Stimulated activated naive CD8-positive, alpha-beta T cell treated with anti-CD3 and anti-CD28 coated beads, Interleukin-15, Interleukin-2, amounts not matched to agents 100 U/mL and 50 U/mL, for 24 hours (primary cell): Measurements from ENCODE around the gene TINCR.
"Not testable (repeated sequence)": the region's sequence is repeated elsewhere in the genome, so short reads cannot be mapped to it uniquely, and the experiment has no call there.

Source experiments
- ATAC-seq: fragments of 150-1000 bp; cut with Tn5 transposase; one replicate; pipeline ENCODE4 v1.10.0; 2021
- DNase-seq: peaks from one replicate; pipeline ENCODE4 v3.0.0; 2021

TINCR gene

DNA sequence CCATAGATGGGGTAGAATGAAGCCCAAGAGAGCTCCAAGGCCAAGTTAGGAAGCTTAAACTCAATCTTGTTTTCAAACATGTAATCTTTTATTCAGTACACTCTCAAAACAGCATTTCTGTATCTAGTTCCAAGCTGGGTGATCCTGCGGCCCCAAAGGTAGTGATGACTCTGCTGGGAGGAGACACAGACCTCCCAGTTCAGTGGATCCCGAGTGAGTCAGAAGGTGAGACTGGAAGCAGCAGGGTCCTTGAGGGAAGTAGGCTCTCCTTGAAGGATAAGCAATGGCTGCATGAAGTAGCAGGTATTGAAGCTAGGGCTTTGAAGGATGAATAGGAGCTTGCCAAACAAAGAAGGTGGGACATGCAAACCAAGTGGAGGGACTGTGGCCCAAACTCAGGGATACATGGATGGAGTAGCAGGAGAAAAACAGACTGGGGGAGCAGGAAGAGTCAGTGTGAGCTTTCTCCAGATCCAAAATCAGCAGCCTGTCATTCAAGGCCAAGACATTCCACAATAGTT lies 9.6 kb downstream of the TINCR start:
- DNase-seq (no peak), ATAC-seq (no peak)

DNA sequence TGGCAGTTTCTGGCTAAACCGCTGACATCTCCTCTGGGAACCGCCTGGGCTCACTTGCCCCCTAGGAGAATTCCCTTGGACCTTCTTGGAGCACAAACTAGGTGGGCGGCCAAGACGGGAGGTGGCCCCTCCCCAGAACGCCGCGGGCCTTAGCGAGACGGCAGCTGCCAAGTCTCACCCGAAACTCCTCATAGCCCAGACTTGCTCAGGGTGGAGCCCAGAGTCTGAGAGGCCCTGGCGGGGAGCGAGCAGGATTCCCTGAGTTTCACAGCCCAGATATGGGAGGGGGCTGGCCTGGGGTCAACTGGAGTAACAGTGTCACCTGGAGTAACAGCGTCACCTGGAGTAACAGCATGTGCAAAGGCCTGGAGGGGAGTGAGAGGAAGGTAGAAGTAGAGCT lies 10.1 kb downstream of the TINCR start:
- DNase-seq, result no peak
- no peak for ATAC-seq

DNA sequence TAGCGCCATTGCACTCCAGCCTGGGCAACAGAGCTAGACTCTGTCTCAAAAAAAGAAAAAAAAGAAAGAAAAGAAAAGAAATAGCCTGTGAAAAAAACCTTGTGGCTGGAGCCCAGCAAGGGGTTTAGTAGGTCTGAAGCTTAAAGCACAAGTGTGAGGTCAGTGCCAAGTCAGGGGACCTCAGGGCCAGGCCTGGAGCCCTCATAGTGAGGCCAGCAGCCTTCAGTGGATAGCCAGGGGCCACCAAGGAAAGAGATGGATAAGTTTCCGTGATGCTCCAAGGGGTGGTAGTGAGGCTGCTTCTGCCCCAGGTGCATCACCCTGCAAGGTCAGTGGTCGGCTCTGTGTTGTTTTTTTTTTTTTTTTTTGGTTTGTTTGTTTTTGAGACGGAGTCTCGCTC lies 12.9 kb downstream of the TINCR start:
- no peak for ATAC-seq
- DNase-seq, result no peak

DNA sequence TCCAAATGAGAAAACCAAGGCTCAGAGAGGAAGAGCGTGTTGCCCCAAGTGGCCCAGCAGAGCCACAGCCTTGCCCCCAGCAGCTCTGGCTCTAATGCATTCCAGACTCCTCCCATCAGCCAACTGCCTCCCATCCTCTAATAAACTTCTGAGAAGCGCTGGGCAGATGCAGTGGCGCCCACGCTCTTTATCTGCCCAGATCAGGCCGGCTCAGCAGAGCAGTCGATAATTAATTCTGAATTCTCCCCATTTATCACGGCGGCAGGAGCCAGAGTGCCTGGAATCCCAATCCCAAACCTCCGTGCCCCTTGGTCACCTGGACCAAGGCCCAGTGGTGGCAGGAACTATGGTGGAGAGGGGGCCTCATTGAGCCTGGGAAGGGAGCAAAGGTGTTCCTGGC lies 13.9 kb downstream of the TINCR start:
- DNase-seq (no peak), ATAC-seq (no peak)

DNA sequence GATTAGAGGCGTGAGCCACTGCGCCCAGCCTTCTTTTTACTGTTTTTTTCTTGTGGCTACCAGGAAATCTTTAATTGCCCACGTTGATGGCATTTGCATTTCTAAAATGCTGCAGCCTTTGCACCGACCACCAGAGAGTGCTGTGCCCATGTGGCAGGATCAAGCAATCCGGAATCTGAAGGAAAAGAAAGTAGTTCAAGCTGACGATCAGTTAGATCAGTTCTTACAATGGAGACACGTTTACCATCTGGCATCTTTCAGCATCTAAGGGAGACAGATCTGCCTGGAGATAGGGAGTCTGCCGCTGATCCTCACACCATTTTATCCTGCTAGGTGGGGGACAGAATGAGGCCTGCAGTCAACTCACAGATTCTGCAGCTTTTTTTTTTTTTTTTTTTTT lies 19.9 kb downstream of the TINCR start:
- DNase-seq, result peak; percentile 17
- no peak for ATAC-seq

DNA sequence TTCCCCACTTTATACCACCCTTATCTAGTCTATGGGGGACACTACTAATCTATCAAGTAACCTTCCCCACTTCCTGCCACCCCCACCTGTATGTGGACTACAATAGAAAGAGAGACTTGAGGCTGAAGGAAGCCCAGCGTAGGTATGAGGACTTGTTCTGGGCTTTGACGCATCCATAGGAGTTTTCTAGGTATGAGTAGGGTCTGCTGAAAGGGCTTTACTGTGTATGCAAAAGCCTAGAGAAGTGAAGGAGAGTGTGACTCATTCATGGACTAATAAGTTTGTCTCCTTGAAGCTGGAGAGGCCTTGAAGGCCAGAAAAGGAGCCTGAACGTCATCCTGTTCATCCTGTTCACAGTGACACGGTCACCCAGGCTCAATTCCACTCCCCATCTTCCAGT lies 21.8 kb downstream of the TINCR start:
- DNase-seq (no peak), ATAC-seq (no peak)

DNA sequence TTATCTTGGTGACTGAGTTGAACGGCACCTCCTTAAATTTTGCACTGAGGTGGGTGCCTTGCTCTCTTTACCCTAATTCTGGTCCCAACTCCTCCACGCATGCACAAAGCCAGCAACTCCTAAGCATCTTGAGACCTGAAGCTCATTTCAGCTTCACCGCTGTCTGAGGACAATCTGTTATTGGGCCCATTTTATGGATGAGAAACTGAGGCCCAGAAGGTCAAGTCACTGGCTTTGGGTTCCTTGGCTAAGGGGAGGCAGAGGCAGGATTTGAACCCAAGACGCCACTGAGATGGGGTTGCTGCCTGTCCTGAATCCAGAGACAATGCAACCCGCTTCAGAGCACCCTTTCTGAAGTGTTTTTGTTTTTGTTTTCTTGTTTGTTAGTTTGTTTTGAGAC lies 22.7 kb downstream of the TINCR start:
- ATAC-seq (no peak), DNase-seq (no peak)

DNA sequence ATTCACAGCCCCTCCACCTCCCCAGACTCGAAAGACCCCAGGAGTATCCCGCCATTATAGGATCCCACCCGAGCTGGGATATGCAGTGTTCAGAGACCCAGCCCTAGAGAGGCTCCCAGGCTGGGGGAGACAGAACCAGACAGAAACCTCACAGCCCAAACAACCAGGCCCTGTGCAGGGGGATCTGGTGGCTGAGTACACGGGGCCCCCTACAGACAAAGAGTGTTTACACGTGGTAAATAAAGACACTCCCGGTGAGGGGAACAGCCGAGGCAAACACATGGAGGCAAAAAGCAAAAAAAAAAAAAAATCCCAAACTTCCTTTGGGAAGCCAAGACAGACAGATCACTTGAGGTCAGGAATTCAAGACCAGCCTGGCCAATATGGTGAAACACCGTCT lies 25.1 kb downstream of the TINCR start:
- DNase-seq, result no peak
- ATAC-seq, result no peak

DNA sequence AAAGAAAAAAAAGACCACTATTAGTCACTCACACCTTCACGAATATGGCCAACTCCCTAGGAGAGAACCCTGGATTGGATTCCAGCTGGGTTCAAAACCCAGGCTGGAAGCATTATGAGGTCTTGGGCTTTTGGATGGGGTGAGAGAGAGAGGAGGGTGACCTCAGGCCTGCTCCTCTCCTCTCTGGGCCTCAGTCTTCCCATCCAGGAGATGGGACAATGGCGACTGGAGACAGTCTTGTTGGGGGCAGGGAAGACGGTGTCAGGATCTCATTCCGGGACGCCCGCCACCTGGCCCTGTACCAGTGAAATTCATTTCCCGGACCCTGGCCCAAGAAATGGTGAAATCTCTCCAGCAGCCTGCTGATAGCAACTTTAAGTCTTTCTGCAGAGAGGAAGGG lies 26.3 kb downstream of the TINCR start:
- no peak for DNase-seq

DNA sequence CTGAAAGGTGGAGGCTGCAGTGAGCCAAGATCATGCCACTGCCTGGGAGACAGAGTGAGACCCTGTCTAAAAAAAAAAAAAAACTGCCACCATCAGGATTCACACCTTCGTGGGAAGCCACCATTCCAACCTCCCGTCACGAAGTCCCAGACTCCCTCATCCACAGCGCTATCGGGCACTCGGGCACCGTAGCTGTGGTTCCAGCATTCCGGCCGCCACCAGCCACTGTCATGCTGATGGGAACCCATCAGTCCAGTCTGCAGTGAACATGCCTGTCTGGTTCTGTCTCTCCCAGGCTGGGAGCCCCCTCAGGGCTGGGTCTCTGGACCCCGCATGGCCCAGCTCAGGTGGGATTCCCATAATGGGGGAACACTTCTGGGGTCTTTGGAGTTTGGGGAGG lies 27.5 kb downstream of the TINCR start:
- ATAC-seq, result no peak

More for the DNA sequence above, 26.3 kb downstream of the TINCR start:
- no peak for ATAC-seq

DNA sequence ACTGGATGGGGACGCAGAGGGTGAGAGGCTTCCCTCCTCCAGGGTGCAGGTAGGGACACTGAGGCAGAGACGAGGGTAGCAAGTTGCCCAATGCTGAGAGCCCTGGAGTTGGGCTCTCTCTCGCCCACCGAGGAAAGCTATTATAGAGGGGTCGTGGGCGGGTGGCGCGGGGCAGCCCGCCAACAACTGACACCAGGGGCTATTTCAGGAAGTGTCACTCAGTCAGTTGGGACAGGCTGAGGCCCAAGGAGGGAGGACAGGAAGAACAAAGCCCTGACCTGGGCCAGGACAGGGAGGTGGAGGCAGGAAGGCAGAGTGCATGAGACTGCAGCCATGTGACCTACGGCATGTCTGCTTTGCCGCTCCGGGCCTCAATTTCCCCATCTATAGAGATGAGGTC lies 29.9 kb downstream of the TINCR start:
- ATAC-seq (no peak), DNase-seq (no peak)

More for the DNA sequence above, 27.5 kb downstream of the TINCR start:
- DNase-seq, result no peak

DNA sequence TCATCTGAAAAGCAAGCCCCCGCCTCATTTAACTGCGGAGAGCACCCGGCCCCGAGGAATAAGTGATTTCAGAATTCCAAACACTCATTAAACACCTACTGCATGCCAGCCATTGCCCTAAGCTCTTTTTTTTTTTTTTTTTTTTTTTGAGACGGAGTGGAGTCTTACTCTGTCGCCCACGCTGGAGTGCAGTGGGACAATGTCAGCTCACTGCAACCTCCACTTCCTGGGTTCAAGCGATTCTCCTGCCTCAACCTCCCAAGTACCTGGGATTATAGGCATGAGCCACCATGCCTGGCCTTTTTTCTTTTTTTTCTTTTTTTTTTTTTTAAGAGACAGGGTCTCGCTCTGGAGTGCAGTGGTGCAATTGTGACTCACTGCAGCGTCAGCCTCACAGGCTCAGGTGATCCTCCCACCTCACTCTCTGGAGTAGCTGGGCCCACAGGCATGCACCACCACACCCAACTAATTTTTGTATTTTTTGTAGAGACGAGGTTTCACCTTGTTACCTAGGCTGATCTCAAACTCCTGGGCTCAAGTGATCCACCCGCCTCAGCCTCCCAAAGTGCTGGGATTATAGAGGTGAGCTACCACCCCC lies 30.7 kb downstream of the TINCR start:
- not testable (repeated sequence) for ATAC-seq, DNase-seq

DNA sequence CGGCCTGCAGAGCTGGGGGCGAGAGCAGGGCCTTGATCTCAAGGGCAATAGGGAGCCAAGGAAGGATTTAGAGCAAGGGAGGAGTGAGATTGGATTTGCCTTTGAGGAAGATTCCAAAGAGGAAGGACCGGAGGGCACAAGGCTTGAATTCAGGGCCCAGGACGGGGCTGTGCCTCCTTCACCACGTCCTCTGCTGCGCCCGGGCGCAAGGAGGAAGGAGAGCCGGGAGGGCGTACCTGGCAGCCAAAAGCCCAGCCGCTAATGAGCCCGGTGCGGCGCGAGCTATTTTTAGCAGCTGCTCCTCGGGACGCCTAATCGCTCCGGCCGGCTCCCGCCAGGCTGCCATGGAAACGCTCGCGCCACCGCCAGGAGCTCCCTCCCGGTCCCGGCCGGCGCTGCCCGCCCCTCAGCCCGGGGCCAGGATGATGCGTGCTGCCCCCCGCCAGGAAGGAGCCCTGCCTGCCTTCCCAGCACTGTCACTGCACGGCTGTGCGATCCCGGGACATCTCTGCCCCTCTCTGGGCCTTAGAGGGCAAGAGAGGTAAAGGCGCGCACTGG lies 31.3 kb downstream of the TINCR start:
- DNase-seq (no peak), ATAC-seq (no peak)

DNA sequence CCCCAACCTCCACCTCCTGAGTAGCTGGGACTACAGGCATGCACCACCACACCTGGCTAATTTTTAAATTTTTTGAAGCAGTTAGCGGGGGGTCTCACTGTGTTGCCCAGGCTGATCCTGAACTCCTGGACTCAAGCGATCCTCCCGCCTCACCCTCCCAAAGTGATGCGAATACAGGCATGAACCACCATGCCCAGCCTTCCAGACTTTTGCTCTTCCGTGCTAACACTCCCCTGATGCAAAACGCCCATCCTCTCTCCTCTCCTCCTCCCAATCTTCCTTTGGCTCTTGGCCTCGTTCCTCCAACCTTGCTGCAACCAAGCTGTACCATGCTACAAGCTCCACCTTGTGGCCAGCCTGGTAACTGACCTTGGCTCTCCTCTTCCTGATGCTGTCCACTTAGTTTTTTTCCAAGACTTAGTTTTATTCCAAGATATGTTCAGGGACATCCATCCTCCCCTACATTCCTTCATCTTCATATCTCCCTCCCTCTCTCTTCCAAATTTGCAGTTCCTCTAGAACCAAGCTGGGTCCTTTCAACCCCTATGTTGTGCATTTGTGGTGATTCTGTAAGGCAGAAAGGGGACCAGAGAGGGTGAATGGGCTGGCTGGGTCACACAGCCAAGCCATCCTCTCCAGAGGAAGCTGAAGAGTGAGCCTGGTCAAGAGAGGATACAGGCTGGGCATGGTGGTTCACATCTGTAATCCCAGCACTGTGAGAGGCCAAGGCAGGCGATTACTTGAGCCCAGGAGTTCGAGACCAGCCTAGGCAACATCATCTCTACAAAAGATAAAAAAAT lies 32.8 kb downstream of the TINCR start:
- peak; percentile 37 for DNase-seq

DNA sequence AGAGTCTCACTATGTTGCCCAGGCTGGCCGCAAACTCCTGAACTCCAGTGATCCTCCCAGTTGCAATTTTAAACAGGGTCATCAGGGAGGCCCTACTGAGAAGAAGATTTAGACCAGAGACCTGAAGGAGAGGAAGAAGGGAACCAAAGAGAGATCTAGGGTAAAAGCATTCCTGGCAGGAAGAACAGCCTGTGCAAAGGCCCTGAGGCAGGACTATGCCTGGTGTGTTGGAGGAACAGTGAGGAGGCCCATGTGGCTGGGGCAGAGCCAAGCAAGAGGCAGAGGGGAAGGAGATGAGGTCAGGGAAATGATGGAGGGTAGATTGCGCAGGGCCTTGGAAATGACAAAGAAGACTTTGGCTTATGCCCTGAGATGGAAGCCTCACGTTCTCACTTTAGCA lies 34.5 kb downstream of the TINCR start:
- no peak for ATAC-seq
- no peak for DNase-seq

More for the DNA sequence above, 32.8 kb downstream of the TINCR start:
- ATAC-seq, result no peak

DNA sequence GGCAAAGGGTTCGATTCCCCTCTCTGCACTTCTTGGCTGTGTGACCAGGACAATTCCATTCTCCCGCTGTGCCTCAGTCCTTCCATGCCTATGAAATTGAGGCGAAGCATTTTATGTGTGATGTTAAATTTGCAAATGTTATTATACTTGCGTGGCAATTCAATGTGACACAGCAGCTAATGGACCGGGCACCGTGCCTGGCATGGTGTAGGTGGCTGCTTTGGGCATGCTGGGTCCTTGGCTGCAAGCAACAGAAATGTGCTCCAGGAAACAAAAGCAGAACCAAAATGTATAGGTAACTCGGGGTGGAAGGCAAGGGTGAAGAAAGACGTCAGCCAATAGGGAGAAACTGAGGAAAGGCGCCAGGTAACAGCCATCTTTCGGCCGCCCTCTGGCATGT lies 37.1 kb downstream of the TINCR start:
- no peak for DNase-seq
- no peak for ATAC-seq

DNA sequence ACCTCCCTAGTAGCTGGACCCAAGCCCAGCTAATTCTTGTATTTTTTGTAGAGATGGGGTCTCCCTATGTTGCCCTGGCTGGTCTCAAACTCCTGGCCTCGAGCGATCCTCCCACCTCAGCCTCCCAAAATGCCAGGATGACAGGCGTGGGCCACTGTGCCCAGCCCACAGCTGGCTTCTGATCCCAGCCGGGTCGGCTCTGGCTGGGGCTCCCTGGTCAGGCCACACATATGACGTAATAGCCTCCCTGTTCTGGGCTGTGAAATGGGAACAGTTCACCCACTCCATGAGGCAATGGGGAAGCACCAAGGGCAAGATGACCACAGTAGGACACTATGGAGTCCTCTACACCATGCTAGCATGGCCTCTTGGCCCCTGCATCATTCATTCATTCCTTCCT lies 41.1 kb downstream of the TINCR start:
- no peak for DNase-seq
- no peak for ATAC-seq

DNA sequence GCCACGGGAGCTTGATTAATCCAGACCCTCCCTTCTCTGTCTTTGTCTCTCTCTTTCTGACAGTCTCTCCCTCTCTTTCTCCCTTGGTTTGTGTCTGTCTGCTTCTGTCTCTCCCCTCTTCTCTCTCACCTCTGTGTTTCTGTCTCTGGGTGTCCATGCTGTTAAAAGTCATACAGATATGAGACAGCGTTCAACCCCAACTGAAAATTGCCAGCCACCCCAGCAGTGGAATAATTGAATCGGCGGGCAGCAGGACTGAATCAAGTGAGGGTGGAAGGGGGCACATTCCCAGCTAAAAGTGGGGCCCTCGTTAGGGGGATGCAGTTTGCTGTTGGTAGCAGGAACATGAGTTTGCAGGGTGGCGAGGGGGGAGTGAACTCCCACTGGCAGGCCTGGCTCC lies 43.7 kb downstream of the TINCR start:
- DNase-seq, result no peak
- ATAC-seq, result no peak

DNA sequence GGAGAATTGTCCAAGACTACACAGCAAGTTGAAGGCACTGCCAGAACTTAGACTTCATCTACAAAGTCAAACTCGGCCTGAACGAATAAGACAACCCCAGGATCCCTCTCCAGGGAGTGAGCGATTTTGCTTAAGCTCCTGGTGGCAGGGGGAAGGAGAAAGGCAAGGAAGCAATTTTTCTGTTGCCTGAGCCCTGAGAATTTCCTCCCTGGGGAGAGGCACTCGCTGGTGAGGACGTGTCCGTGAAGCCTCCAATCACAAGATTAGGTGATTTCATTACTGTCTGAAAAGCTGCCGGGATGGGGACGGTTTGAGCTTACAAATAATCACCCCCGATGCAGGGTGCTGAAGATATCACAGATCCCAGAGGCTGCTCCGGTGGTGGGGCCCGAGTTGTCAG lies 45.6 kb downstream of the TINCR start:
- ATAC-seq (no peak), DNase-seq (no peak)

DNA sequence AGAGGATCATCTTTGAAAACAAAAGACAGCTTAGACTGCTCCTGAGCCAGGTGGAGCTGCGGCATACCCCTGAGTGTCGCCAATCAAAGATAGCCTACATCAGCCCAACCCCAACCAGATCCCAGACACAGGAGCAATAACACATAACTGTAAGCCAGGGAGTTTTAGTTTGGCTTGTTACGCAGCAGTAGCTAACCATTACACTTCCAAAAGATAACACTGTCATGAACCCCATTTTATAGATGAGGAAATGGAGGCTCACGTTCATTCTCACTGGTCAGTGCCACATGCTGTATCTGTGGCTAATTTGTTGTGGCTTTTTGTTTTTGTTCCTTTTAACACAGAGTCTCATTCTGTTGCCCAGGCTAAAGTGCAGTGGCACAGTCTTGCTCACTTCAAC lies 47.3 kb downstream of the TINCR start:
- no peak for ATAC-seq

DNA sequence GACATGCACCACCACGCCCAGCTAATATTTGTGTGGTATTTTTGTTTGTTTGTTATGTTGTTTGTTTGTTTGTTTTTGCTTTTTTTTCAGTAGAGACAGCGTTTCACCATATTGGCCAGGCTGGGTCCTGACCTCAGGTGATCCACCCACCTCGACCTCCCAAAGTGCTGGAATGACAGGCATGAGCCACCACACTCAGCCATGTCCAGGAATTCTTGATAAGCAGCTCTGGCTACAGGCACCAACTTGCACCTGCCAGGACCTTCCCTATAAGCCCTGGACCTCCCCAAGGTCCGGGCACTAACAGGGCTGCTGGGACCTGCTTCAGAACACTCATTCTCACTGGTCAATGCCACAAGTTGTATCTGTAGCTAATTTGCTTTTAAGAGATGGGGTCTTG lies 48.7 kb downstream of the TINCR start:
- ATAC-seq (no peak), DNase-seq (no peak)

More for the DNA sequence above, 47.3 kb downstream of the TINCR start:
- no peak for DNase-seq

DNA sequence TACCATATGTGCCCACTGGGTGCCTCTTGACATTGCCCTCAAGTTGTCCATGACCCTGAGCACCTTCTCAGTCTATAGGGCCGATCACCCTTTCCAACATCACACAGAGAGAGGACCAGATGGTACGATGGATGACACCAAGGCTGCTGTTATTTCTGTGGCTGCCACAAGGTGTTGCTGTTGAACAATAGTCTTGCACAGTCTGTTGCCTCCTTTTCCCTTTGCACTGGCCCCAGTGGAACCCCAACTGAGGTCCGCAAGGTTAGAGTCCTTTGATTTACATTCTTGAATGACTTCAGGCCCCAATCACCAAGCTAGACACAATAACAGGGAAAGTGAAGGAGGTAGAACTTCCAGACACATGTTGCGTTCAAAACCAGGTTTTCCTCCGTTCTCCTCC lies 52.0 kb downstream of the TINCR start:
- no peak for ATAC-seq
- DNase-seq, result no peak

DNA sequence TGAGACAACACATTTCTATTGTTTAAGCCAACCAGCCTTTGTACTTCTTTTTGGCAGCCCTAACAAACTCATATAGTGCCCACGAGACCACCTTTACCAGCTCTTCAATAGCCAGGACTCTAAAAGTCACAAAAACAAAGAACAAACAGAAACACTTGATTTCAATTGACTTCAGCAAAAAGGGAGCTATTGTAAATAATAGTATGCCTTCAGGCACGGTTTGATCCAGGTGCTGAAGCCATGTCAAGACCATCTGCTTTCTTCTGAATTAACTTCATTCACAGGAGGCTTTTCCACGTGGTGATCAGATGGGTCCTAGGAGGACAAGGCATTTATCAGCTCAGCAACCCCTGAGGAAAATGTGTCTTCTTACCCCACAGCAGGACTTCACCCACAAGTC lies 53.8 kb downstream of the TINCR start:
- ATAC-seq (no peak), DNase-seq (no peak)

DNA sequence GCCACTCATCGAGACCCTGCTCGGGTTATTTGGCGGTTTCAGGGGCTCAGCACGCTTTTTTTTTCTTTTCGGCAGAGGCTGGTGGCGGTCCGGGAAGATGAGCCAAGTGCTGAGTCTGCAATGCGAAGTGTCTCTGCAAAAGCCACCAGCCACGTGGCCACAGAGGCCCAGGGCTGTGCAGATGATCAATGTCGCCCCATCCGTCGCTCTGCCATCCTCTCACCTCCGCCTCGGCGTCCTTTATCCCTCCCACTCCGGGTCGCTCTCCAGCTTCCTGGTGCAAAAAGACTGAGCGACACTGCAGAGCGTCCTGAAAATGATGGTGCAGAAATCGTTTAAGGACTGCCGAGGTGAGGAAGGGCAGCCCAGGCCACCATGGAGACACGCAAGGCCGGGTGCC lies 55.0 kb downstream of the TINCR start:
- no peak for ATAC-seq
- no peak for DNase-seq
